Islet precursor cell (in vitro differentiated cells): ENCODE results near the gene ICAM2.
"Not testable (repeated sequence)": the region's sequence is repeated elsewhere in the genome, so short reads cannot be mapped to it uniquely, and the experiment has no call there.

Experiments used
- DNase-seq: peaks from one replicate; pipeline ENCODE4 v3.0.0-alpha.2; 2018

The ICAM2 gene

DNA sequence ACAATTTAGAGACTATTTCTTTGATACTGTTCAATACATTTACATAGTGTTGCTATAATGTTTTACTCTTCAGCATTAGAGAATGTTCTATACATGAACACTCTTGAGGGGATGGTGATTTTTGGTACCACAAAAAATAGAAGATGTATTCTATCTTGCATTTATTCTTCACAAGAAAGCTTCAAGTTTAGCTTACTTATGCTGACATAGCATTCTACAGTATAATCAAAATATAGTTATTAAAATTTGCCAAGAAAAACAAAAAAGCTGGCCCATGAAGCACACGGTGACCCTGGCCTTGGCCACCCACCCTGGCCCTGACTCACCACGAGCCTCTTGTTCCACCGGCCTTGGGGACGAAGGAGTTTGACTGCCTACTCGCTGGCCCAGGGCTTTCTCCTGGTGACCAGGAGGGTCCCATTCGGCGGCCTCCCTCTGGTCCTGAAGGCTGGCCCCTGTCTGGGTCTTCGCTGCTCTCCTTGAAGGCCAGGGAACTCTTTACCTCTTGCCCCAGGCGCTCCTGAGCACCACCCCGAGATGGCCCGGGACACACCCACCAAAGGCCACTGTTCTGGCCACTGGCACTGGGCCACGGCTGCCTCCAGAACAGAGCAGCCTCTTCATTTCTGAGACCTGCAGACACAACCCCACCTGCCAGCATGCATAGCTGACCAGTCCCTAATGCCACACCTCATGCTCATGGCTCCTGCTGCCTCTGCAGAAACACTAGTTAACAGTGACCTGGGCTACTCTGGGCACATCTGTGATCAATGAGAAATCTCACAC is 22.5 kb upstream of the ICAM2 start:
- no peak for DNase-seq

DNA sequence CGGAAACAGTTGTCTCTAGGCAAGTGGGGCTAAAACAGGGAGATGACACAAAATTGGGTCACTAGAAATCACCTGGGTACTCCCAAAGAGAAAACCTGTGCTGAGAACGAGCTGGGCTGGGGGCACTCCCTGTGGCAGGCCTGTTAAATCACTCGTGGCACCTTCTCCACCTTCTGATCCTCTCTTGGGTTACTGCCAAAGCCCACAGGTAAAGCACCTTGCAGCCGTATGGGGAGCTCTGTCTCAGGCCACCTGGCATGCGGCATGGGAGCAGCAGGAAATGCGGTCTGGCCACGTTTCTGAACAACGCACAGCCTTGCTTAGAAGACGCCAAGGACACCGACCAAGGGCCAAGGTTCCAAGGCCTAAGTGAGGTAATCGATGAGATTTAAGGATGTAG is 21.5 kb upstream of the ICAM2 start:
- no peak for DNase-seq

DNA sequence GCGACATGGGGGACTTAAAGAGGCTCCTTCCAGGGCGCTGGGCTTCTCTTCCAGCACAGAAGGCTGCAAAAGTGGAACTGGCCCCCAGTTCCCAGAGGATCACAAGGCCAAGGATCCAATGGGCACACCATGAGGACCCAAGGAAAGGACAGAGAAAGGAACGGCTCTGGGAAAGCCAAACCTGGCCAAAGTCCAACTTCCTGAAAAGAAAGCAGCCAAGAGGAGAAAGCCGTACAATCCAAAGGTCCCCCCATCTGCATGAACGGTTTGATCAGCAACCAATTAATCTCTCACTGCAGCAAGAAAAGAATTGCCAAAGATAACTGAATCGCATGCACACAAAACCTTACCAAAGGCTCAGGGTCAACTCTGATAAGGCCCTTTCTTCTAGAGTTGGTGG is 19.8 kb upstream of the ICAM2 start:
- DNase-seq: no peak

DNA sequence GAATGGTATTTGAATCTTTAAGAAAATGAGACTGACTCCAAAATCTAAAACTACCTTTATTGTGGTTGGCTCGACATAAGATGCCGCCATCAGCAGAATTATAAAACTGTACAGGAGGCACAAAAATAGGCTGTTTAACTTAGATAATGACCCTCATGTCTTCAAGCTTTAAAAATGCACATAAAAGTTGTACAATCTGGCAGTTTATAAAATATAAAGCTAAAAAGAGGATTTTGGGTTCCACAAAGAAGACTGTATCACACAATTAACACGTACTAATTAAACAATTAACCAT is 18.6 kb upstream of the ICAM2 start:
- DNase-seq: no peak

DNA sequence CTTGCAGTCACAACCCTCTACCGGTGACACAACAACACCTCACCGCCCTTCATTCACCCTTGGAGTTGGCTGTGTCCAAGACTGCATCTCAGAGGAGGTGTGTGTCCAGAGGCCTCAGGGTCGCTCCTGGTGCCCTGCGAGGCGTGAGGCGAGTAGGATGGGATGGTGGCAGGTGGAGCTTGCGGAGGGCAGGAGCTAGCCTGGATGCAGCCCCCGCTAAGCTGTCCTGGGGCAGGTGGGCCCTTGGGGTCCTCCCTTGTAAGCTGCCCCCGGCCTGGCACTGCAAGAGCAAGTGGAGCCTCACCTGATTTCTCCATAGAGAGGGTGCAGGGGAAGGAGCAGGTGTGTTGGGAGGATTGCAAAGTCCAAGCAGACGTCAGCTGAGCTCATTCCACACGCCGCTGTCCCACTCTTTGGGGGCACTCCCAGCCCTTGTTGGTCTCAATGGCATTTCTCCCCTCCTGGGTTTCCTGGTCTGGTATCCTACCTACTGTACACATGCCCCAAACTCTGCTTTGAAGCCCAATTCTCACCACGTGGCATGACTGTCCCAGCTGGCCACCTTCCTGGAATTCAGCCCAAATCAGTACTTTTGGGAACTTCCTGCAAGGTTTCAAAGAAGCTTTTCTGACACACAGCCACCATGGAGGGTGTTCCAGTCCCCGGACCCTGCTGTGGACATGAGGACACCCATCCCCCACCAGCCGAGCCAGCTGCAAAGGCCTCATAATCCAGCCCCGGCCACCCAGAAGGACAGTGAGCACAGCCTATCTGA is 18.1 kb upstream of the ICAM2 start:
- no peak for DNase-seq

DNA sequence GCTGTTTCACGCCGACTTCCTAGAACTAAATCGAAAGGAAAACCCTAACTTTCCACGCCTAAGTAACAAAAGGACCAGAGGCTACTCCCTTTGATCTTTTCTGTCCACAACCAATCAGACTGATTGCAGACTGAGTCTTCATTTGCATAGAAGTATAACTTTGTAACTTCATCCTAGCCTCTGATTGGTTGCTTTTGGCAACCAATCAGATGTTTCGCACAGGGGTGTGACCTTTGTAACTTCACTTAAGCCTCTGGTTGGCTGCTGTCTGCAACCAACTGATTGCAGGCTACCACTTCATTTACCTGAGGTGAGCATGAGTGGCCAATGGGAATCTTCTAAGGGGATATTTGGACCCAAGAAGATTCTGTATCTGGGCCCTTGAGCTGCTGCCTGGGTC is 17.4 kb upstream of the ICAM2 start:
- DNase-seq: no peak

DNA sequence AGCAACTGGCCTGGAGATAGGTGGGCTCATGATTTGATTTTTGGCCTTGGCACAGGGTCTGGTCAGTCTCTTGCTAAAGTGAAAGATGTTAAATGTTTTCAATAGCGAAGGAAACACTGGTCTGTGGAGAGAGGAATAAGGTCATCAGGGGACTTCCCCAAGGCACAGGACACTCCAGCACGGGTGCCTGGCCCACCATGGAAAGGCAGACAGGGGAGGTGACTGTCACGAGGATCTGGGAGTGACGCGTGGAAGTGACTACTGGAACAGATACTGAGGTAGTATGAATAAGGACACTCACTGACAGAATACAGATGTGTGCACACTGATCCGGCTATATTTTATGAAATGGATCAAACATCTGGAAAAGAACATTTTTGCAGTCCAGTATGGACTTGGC is 16.7 kb upstream of the ICAM2 start:
- no peak for DNase-seq

DNA sequence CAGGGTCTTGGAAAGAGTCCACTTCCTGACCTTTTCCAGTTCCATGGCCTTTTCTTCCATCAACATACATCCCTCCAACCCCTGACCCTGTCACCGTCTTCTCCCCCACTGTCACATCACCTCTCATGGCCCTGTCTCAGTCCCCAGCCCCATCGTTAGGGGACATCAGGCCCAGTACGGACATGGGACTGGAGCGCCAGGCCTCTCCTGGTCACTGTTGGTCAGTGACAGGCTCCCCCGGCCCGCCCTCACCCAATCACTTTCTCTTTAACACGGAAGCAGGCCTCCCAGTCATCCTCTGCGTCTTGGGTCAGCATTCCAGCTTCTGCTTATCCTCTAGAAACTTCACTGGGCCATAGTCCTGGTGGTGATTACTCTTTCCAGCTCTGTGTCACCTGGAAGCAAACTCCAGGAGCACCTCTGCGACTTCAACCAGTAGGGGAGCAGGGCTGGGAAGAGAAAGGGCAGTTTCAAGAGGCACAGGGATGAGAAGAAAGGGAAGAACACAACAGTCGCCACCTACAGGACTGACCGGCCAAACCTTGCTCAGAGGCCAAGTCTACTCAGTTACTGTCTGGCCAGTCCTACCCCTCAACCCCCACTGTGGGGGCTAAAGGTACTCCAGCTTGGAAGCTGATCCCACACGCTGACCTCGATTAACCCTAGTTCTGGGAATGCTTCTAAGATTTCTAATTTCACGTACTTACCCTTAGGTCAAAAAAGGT is 15.9 kb upstream of the ICAM2 start:
- DNase-seq: peak; percentile 80

DNA sequence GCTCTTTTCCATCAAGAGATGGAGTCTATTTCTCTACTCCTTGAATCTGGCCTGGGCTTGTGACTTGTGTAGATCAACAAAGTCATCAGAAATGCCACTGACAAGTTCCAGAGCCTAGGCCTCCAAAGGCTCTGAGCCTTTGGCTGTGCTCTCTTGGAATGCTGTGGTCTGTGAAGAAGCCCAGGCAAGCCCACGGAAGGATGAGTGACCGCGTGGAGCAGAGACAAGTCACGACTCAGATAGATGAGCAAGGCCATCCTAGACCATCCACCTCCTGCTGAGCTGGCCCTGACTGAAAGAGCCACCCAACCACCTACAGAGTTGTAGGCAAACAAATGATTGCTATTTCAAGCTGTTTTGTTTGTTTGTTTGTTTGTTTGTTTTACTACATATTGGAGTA is 11.6 kb upstream of the ICAM2 start:
- DNase-seq: peak; percentile 96

DNA sequence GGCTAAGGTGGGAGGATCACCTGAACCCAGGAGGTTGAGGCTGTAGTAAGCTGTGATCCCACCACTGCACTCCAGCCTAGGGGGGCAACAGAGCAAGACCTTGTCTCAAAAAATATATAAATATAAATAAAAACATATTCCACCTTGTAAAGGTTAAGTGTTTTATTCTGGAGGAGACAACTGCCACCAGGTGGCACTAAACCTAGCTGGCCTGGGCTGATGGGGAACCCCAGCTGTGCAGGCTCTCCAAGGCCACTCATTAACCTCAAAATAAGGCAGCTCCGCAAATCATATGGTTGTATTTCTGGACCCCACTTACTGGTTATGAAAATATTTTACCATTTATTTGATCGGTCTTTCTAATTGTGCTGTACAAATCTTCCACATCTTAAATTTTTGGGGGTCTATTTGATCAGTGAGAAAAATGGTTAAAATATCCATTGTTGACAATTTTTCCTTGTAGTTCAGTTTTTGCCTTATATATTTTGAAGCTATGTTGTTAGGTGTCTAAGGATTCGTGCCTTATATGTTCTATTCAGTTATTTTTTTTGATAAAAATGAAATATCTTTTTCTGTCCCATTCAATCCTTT is 8.5 kb upstream of the ICAM2 start:
- no peak for DNase-seq

DNA sequence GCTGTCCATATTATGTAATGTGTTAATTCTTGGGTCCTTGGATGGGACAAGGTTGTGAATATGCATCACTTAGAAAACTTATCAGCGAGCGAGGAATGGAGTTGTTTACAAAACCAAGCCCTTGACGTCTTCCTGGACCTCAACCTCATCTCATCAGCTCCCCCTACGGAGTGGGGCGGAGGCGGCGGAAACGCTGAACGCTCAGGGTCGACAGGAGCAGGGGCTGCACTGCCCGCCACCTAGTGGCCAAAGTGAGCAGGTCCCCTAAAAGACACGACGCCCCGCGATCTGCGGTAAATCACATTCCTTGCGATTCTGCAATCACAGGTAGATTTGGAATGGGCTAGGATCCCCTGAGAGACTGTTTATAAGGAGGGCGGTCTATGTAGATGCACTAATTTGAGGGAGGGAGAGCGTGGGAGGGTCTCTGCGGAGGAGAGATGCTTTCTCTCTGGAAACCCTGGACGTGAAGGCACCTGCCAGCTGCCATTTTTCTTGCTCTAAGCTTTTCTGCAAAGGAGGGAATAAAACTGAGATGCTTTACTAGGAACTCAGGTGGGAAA is 5.4 kb upstream of the ICAM2 start:
- DNase-seq: peak; percentile 92

DNA sequence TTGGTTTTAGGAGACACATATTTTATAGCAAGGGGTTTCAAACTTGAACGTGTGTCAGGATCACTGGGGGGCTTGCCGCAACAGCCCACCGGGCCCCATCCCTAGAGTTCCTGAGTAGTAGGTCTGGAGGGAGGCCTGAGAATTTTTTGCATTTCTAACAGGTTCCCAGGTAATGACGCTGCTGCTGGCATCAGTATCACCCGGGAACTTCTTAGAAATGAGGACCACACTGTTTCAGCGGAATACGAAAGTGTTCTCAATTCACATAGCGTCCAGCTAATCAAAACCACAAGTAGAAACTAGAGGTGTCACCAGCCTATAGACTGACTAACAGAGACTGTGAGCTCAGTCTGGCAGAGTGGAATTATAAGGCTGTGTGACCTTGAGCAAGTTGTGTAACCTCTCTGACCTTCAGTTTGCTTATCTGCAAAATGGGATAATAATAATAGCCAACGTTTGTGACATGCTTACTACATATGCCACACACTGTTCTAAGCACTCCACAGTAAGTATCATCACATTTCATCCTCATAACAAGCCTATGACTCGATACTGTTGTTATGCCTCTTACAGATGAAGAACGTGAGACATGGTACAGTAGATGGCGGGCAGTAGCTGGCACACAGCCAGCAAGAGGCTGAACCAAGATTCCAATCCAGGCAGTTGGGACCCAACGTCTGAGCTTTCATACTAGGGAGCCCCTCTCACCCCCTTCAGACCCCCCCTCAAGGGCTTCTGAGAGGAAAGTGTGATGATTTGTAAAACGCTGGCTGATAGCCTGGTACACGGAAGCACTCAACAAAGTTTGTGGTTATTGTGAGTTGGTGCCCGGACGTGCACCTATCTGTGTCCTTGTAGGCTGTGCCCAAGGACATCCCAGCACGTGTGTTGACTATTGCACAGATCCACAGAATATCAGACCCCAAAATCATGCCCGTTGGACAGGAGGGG is 4.6 kb upstream of the ICAM2 start:
- peak; percentile 45 for DNase-seq

DNA sequence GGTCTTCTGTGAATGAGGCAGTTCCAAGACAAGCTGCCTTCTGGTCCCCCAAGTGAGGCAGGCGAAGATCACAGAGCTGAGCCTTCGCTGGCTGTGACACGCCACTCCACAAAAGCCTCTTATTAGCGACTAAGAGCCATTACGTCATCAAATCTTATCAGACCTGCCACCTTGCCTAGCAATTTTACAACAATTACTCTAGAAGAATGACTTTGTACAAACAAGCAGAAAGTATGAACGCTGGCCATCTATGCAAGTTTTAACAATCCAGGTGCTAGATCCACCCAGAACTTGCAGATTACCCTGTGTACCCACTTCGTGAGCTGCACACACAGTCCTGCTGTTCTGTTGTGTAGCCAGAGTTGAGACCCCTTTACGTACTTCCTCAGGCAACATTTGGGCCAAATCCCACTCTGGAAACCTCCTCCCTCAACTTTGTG is 3.8 kb upstream of the ICAM2 start:
- peak; percentile 54 for DNase-seq

DNA sequence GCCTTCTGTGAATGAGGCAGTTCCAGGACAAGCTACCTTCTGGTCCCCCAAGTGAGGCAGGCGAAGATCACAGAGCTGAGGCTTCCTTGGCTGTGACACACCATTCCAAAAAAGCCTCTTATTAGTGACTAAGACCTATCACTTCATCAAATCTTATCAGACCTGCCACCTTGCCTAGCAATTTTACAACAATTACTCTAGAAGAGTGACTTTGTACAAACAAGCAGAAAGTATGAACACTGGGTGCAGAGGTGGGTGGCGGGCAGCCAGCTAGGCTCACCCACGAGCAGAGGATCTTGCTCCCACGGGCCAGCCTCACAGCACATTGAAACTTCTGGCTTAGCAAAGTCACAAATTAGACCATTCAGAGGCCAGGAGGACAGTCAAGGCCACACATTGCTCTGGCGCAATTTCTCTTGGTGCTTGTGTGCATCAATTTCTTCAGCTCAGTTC is 2.2 kb upstream of the ICAM2 start:
- DNase-seq: peak; percentile 38

DNA sequence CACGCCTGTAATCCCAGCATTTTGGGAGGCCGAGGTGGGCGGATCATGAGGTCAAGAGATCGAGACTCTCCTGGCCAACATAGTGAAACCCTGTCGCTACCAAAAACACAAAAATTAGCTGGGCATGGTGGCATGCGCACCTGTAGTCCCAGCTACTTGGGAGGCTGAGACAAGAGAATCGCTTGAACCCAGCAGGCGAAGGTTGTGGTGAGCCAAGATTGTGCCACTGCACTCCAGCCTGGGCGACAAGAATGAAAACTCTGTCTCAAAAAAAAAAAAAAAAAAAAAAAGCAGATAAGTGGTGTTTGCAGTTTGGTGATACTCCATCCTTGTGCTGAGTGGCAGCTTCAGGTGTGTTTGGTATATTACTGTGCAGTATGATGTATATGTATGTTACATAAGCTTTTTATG is 877 bp downstream of the ICAM2 start:
- DNase-seq: not testable (repeated sequence)

DNA sequence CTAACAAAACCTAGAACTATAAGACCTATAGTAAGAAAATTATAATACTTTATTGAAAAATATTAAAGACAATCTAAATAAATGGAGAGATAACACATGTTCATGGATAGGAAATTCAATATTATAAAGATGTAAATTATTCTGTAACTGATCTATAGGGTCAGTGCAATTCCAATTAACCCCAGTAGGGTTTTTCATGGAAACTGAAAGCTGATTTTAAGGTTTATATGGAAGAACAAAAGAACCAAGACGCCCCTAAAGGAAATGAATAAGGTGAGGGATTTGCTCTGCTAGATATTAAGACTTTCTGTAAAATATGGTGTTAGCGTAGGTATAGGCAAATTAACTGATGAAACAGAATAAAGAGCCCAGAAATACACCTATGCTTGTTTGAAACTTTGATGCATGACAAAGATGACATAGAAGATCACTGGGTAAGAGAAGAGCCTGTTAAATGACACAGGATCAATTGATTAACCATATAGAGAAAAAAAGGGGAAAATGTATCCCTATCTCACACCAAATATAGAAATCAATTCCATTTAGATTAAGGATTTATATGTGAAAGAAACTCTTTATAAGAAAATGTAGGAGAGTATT is 3.0 kb downstream of the ICAM2 start:
- no peak for DNase-seq

DNA sequence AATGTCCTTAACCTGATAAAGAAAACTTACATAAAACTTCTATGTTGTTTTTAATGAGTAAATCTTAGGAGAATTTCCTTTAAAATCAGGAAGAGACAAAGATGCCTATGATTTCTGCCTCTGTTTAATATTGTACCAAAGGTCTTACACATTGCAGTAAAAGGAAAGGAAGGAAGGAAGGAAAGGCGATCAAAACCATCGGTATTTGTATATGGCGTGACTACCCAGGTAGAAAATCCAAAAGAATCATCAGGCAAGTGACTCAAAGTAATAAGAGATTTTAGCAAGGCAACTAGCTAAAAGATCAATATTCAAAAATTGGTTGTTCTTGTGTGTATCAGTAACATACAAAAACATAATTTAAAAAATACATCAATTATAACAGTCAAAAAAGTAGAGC is 3.5 kb downstream of the ICAM2 start:
- no peak for DNase-seq

DNA sequence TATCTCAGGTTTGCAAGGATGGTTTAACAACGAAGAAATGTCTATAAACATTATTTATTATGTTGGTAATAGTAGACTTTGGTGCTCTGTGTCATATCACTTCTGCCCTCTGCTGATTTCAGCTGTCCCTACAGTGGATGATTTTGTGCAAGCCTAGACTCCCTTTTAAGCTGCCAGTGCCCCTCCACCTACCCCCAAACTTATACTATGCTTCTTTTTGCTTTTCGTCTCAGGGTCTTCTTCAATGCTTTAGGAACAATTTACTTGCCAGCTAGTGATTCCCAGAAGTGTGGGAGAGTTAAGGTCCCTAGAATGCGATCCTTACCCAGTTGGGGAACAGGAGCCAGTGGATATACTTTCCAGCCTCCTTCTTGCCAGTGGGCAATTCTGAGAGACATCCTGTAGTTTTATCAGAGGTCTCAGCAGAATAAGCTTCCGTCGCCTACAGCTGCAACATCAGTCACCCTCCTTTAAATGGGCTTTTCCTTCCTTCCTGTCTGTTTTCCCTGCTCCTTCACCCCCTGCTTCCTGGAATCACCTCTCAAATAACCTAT is 4.1 kb downstream of the ICAM2 start:
- DNase-seq: peak; percentile 49

DNA sequence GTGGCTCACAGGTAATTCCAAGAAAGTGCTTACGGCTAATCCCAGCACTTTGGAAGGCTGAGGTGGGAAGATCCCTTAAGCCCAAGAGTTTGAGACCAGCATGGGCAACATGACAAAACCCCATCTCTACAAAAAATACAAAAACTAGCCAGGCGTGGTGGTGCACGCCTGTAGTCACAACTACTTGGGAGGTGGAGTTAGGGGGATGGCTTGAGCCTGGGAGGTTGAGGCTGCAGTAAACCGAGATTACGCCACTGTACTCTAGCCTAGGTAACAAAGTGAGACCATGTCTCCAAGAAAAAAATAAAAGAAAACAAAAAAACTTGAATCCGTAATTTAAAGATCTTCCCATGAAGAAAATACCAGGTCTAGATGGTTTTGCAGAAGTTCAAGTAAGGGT is 5.0 kb downstream of the ICAM2 start:
- no peak for DNase-seq

DNA sequence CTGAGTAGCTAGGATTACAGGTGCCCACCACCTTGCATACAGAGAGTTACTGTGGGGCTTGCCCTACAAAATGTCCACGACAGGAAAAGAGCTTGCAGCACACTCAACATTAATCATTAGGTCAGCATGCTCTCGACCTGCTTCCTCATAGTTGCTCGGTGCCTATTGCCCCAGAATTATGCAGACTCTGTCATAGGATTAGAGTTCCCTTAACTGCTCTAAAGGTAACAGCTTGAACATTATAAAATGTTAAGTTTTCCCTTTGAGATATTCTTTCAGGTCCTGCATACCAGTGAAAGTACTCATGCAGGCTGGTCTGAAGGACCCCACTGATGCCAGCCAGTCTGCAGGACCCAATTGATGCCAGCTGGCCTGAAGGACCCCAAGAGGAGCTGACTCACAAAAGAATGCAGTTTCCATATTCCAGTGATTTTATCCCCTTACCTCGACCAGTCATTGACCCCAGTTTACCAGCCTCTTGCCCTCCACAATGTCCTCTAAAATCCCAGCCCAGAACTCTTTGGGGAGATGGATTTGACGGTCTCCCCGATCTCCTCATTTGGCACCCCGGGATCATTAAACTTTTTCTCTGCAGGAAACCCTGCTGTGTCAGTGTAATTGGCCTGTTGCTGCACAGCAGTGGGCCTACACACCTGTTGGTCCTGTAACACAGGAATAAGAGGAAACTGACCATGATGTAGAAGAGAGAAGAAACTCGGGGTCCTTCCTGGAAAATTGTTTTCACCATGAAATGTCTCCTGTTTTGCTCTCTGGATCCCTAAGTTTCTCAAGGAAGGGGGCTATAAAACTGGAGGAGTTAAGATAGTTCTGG is 10.6 kb downstream of the ICAM2 start:
- DNase-seq: no peak
